HepG2 (cell line): ENCODE results near the gene CUEDC2. TPM values are rescaled to one million over a fixed set of nuclear protein-coding genes. Genes with fewer than 3 reads are reported as not detected.

Source experiments
- ARNT ChIP-seq: fragments of 450-650 bp; IDR thresholded peaks from 2 replicates; pipeline ENCODE4 v1.6.1; 2017
- ELF1 ChIP-seq: sonication (generic); formaldehyde crosslinking; IDR thresholded peaks from 2 replicates; pipeline ENCODE4 v1.4.0; 2020; ENCODE audit warnings: missing genetic modification reagents
- GPN1 ChIP-seq: sonication (generic); formaldehyde crosslinking; IDR thresholded peaks from 2 replicates; pipeline ENCODE4 v1.5.1; 2020; ENCODE audit warnings: missing genetic modification reagents, borderline replicate concordance
- KMT2A ChIP-seq: sonication (generic); formaldehyde crosslinking; IDR thresholded peaks from 2 replicates; pipeline ENCODE4 v1.4.0; 2020; ENCODE audit warnings: missing genetic modification reagents
- MTF1 ChIP-seq: sonication (generic); formaldehyde crosslinking; IDR thresholded peaks from 2 replicates; pipeline ENCODE4 v1.5.0; 2020; ENCODE audit warnings: missing genetic modification reagents
- PHF20 ChIP-seq: sonication (generic); formaldehyde crosslinking; IDR thresholded peaks from 2 replicates; pipeline ENCODE4 v1.5.0; 2020; ENCODE audit warnings: mild to moderate bottlenecking, missing genetic modification reagents
- RFXAP ChIP-seq: sonication (generic); formaldehyde crosslinking; IDR thresholded peaks from 2 replicates; pipeline ENCODE4 v1.4.0; 2020; ENCODE audit warnings: missing genetic modification reagents, borderline replicate concordance
- ZNF260 ChIP-seq: sonication (generic); formaldehyde crosslinking; IDR thresholded peaks from 2 replicates; pipeline ENCODE4 v1.4.0; 2020; ENCODE audit warnings: missing genetic modification reagents, low read depth, mild to moderate bottlenecking, borderline replicate concordance
- ZNF598 ChIP-seq: sonication (generic); formaldehyde crosslinking; IDR thresholded peaks from 2 replicates; pipeline ENCODE4 v1.5.1; 2020; ENCODE audit warnings: mild to moderate bottlenecking, missing genetic modification reagents, borderline replicate concordance
- ZNF672 ChIP-seq: sonication (generic); formaldehyde crosslinking; IDR thresholded peaks from 2 replicates; pipeline ENCODE4 v1.8.1; 2022; ENCODE audit warnings: missing genetic modification reagents
- polyA plus RNA-seq, 8 experiments: library from polyadenylated mRNA; depleted of rRNA in 3 of 8; stranded (reverse) in 7 of 8; unstranded in 1 of 8; fragments of >200 nt; fragmentation: Illumina TruSeq in 4 of 8; extraction: Trizol in 4 of 8; gene quantifications; 2 replicates each; pipeline versions ENCODE4 v1.2.1 to v1.2.3, GENCODE V29; 2011 to 2016; ENCODE audit warnings: low read depth in 4 of 8, missing spikeins in 1 of 8, mixed read lengths in 1 of 8; ENCODE audit not compliant: insufficient read depth in 1 of 8
- total RNA-seq, 5 experiments: library from RNA; depleted of rRNA; stranded (reverse); fragments of >200 nt; fragmentation: Illumina TruSeq; extraction: Trizol; gene quantifications; 2 replicates each; pipeline ENCODE4 v1.2.3, GENCODE V29; 2016; ENCODE audit warnings: low read depth in 1 of 5
- TF ChIP-seq, protein P1 (sequence below): sonication (generic); formaldehyde crosslinking; IDR thresholded peaks from 2 replicates; pipeline ENCODE4 v1.4.0; 2020; ENCODE audit warnings: mild to moderate bottlenecking, missing genetic modification reagents
- TF ChIP-seq, protein P2 (sequence below), 2 experiments: sonication (generic) in 1 of 2; formaldehyde crosslinking in 1 of 2; IDR thresholded peaks; 2 replicates each; pipeline versions ENCODE4 v1.5.1 to v1.6.1; 2011 to 2020; ENCODE audit warnings: borderline replicate concordance in 1 of 2, low read depth in 1 of 2, low read length in 1 of 2, mild to moderate bottlenecking in 1 of 2, missing genetic modification reagents in 1 of 2, moderate library complexity in 1 of 2
- TF ChIP-seq, protein P3 (sequence below): IDR thresholded peaks from 2 replicates; pipeline ENCODE4 v1.6.1; 2016; ENCODE audit warnings: control low read depth
- TF ChIP-seq, protein P4 (sequence below): sonication (generic); formaldehyde crosslinking; IDR thresholded peaks from 2 replicates; pipeline ENCODE4 v1.8.0; 2022; ENCODE audit warnings: mild to moderate bottlenecking, missing genetic modification reagents, moderate library complexity
- TF ChIP-seq, protein P5 (sequence below): sonication (generic); formaldehyde crosslinking; IDR thresholded peaks from 2 replicates; pipeline ENCODE4 v1.5.0; 2020; ENCODE audit warnings: mild to moderate bottlenecking, missing genetic modification reagents, borderline replicate concordance

Gene CUEDC2
- total and polyA plus RNA-seq, 2 of the 13 experiments (the other 11 are each of a cell fraction or from before 2014, with no cell fraction given) = 13.1 to 18.4 TPM

DNA sequence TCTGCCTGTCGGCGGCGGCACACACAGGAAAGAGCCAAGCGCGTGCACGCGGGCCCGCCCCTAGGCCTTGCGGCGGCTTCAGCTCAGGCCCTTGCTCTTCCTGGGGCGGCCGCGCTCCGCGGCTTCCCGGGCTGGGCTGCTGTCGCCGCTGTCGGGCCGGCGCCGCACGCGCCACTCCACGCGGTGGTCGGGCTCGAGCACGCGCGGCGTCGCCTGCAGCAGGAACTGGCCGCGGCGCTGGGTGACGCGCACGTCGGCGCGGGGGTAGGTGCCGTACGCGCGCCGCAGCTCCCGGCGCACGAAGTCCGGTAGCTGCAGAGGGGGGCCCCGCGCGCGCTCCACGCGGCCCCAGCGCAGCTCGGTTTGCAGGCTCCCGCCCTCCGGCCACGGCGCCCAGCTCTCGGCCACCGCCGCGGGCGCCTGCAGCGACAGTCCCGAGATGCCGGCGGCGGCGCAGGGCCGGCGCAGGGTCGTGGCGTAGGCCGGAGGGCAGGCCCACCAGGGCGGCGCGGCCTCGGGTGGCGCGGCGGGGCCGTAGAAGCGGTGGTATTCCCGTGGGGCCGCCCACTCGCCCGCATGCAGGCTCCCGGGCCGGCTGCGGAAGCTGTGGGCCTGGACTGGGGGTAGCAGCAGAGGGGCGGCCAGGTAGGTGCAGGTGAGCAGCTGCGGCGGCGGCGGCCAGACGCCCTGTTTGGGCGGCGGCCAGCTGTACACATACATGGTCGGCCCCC, 18.2 kb upstream of the CUEDC2 start (continued):
- TF ChIP-seq, protein P1, sequence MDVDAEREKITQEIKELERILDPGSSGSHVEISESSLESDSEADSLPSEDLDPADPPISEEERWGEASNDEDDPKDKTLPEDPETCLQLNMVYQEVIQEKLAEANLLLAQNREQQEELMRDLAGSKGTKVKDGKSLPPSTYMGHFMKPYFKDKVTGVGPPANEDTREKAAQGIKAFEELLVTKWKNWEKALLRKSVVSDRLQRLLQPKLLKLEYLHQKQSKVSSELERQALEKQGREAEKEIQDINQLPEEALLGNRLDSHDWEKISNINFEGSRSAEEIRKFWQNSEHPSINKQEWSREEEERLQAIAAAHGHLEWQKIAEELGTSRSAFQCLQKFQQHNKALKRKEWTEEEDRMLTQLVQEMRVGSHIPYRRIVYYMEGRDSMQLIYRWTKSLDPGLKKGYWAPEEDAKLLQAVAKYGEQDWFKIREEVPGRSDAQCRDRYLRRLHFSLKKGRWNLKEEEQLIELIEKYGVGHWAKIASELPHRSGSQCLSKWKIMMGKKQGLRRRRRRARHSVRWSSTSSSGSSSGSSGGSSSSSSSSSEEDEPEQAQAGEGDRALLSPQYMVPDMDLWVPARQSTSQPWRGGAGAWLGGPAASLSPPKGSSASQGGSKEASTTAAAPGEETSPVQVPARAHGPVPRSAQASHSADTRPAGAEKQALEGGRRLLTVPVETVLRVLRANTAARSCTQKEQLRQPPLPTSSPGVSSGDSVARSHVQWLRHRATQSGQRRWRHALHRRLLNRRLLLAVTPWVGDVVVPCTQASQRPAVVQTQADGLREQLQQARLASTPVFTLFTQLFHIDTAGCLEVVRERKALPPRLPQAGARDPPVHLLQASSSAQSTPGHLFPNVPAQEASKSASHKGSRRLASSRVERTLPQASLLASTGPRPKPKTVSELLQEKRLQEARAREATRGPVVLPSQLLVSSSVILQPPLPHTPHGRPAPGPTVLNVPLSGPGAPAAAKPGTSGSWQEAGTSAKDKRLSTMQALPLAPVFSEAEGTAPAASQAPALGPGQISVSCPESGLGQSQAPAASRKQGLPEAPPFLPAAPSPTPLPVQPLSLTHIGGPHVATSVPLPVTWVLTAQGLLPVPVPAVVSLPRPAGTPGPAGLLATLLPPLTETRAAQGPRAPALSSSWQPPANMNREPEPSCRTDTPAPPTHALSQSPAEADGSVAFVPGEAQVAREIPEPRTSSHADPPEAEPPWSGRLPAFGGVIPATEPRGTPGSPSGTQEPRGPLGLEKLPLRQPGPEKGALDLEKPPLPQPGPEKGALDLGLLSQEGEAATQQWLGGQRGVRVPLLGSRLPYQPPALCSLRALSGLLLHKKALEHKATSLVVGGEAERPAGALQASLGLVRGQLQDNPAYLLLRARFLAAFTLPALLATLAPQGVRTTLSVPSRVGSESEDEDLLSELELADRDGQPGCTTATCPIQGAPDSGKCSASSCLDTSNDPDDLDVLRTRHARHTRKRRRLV (CRISPR knock-in tag) = no peak
- TF ChIP-seq PHF20 (no peak), MTF1 (CRISPR knock-in tag) (no peak), ARNT (no peak), ZNF598 (CRISPR knock-in tag) (no peak), GPN1 (CRISPR knock-in tag) (no peak), ELF1 (CRISPR knock-in tag) (no peak), ZNF260 (CRISPR knock-in tag) (no peak), KMT2A (CRISPR knock-in tag) (no peak), ZNF672 (CRISPR knock-in tag) (peak; percentile 92), RFXAP (CRISPR knock-in tag) (no peak; the same call in 1 of the 2 replicates)
- TF ChIP-seq, protein P2, sequence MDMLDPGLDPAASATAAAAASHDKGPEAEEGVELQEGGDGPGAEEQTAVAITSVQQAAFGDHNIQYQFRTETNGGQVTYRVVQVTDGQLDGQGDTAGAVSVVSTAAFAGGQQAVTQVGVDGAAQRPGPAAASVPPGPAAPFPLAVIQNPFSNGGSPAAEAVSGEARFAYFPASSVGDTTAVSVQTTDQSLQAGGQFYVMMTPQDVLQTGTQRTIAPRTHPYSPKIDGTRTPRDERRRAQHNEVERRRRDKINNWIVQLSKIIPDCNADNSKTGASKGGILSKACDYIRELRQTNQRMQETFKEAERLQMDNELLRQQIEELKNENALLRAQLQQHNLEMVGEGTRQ (IDR thresholded peaks at IDR 0.05; ENCODE audit: low read depth, low read length) = no peak
- TF ChIP-seq, protein P2 (CRISPR knock-in tag; IDR thresholded peaks at IDR 0.05; ENCODE audit: borderline replicate concordance) = no peak
- TF ChIP-seq, protein P3, sequence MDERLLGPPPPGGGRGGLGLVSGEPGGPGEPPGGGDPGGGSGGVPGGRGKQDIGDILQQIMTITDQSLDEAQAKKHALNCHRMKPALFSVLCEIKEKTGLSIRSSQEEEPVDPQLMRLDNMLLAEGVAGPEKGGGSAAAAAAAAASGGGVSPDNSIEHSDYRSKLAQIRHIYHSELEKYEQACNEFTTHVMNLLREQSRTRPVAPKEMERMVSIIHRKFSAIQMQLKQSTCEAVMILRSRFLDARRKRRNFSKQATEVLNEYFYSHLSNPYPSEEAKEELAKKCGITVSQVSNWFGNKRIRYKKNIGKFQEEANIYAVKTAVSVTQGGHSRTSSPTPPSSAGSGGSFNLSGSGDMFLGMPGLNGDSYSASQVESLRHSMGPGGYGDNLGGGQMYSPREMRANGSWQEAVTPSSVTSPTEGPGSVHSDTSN = no peak
- TF ChIP-seq, protein P4, sequence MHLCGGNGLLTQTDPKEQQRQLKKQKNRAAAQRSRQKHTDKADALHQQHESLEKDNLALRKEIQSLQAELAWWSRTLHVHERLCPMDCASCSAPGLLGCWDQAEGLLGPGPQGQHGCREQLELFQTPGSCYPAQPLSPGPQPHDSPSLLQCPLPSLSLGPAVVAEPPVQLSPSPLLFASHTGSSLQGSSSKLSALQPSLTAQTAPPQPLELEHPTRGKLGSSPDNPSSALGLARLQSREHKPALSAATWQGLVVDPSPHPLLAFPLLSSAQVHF = 0 out of 2 replicates have a peak, but pooled peaks have one; percentile 50
- TF ChIP-seq, protein P5, sequence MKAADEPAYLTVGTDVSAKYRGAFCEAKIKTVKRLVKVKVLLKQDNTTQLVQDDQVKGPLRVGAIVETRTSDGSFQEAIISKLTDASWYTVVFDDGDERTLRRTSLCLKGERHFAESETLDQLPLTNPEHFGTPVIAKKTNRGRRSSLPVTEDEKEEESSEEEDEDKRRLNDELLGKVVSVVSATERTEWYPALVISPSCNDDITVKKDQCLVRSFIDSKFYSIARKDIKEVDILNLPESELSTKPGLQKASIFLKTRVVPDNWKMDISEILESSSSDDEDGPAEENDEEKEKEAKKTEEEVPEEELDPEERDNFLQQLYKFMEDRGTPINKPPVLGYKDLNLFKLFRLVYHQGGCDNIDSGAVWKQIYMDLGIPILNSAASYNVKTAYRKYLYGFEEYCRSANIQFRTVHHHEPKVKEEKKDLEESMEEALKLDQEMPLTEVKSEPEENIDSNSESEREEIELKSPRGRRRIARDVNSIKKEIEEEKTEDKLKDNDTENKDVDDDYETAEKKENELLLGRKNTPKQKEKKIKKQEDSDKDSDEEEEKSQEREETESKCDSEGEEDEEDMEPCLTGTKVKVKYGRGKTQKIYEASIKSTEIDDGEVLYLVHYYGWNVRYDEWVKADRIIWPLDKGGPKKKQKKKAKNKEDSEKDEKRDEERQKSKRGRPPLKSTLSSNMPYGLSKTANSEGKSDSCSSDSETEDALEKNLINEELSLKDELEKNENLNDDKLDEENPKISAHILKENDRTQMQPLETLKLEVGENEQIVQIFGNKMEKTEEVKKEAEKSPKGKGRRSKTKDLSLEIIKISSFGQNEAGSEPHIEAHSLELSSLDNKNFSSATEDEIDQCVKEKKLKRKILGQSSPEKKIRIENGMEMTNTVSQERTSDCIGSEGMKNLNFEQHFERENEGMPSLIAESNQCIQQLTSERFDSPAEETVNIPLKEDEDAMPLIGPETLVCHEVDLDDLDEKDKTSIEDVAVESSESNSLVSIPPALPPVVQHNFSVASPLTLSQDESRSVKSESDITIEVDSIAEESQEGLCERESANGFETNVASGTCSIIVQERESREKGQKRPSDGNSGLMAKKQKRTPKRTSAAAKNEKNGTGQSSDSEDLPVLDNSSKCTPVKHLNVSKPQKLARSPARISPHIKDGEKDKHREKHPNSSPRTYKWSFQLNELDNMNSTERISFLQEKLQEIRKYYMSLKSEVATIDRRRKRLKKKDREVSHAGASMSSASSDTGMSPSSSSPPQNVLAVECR (CRISPR knock-in tag) = peak; percentile 62; the same call in 1 of the 2 replicates
